ENCODE data around the gene ADCY10. TPM values are rescaled to one million over a fixed set of nuclear protein-coding genes. Genes with fewer than 3 reads are reported as not detected.

Gene ADCY10
- total RNA-seq, 1 experiment from 2014 or later: 0.31 TPM

DNA sequence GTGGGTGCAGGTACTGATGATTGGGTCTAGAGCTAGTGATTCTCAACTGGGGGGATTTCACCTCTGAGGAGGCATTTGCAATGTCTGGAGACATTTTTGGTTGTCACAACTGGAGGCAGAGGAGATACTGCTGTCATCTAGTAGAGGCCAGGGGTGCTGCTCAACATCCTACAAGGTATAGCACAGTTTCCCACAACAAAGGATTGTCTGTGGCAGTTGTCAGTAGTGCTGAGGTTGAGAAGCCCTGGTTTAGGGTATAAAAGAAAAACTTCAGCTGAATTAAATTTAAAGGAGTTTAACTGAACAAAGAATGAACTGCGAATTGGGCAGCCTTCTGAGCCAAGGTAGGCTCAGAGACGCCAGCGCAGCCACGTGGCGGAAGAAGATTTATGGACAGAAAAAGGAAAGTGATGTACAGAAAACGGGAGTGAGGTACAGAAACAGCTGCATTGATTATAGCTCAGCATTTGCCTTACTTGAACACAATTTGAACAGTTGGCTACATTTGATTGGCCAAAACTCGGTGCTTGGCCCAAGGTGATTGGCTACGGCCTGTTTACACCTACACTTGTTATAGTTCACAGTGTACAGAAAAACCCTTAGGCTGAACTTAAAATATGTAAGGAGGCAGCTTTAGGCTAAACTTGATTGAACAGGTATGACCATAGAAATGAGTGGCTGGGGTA lies 151.7 kb downstream of the ADCY10 start:
- H3K27me3 Mint-ChIP-seq (ENCODE audit: unreplicated experiment): no peaks in the 10 kb centered on the region
- H3K27ac Mint-ChIP-seq (ENCODE audit: unreplicated experiment): no peak overlapping the region
- H3K4me3 Mint-ChIP-seq (ENCODE audit: low read depth, unreplicated experiment): no peak overlapping the region
- no TSS peak for BruUV-seq (replicated peaks)
- CTCF ChIA-PET: interaction anchor here (1.0 kb wide), 1 partner anchor 19 kb away, joined by 4 read pairs; no protein-coding TSS in a partner anchor
- intact Hi-C loops (cut with micrococcal nuclease; ENCODE audit: unreplicated experiment): no loop called here
- no peak for DNase-seq
- no peaks in the 10 kb centered on the region for H3K36me3 Mint-ChIP-seq (ENCODE audit: insufficient read depth, unreplicated experiment)
- no peak for TF ChIP-seq CTCF (IDR thresholded peaks at IDR 0.05; ENCODE audit: unreplicated experiment)
- H3K9me3 Mint-ChIP-seq (ENCODE audit: low read depth, unreplicated experiment): no peaks in the 10 kb centered on the region
- peaks cover 19% of the 10 kb centered on the region for H3K4me1 Mint-ChIP-seq (ENCODE audit: low read depth, unreplicated experiment)

DNA sequence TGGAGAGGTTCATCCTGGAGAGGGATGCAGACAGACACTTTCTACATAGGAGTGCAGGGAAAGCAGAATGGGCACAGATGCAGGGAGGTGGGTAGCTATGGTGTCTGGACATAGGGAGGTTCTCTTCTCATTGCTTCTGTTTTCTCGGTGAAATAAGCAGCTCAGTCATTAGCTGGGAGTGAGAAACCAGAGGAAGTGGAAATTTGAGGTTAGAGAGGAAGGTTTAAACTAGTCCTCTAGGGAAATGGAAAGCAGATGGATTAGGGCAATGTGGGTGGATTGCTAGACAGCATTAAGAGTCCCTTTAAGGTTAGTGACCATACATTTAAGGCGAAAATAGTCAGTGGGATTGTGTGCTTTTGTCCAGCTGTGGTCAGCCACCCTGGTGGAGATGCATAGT lies 152.5 kb downstream of the ADCY10 start:
- no peak overlapping the region for H3K27ac Mint-ChIP-seq (ENCODE audit: unreplicated experiment)
- no peaks in the 10 kb centered on the region for H3K27me3 Mint-ChIP-seq (ENCODE audit: unreplicated experiment)
- DNase-seq: no peak
- no peak overlapping the region for H3K4me3 Mint-ChIP-seq (ENCODE audit: low read depth, unreplicated experiment)
- TF ChIP-seq CTCF (IDR thresholded peaks at IDR 0.05; ENCODE audit: unreplicated experiment): no peak
- no peaks in the 10 kb centered on the region for H3K9me3 Mint-ChIP-seq (ENCODE audit: low read depth, unreplicated experiment)
- H3K36me3 Mint-ChIP-seq (ENCODE audit: insufficient read depth, unreplicated experiment): no peaks in the 10 kb centered on the region
- no TSS peak for BruUV-seq (replicated peaks)
- peaks cover 27% of the 10 kb centered on the region for H3K4me1 Mint-ChIP-seq (ENCODE audit: low read depth, unreplicated experiment)
- intact Hi-C loops (cut with micrococcal nuclease; ENCODE audit: unreplicated experiment): no loop called here
- CTCF ChIA-PET: no interaction called here

Other genes starting within 250 kb of the ADCY10 start
- gene MPZL1, start 192.2 kb downstream of the ADCY10 start, total RNA-seq (2022): 129 and 139 TPM in 2 replicates
- 64.0 and 69.1 TPM in 2 replicates for gene DCAF6, start 22.5 kb upstream of the ADCY10 start, total RNA-seq (2022)
- 124 and 126 TPM in 2 replicates for gene MPC2, start 22.9 kb upstream of the ADCY10 start, total RNA-seq (2022)
- gene GPR161, start 222.8 kb upstream of the ADCY10 start, total RNA-seq (2022): 3.8 and 8.4 TPM in 2 replicates

Measured in Calu3 (cell line).